ENCODE measurements around the gene MSANTD1. TPM values are rescaled to one million over a fixed set of nuclear protein-coding genes. Genes with fewer than 3 reads are reported as not detected.

The MSANTD1 gene
- polyA plus RNA-seq, 1 of the 3 experiments (the other 2 are of a cell fraction) = 0.15 TPM

GRCh38 chr4:3217771-3218170 is 31.2 kb upstream of the MSANTD1 start:
- Histone ChIP-seq H3K4me2 (no peak overlapping the region), H2AFZ (ENCODE audit: low read depth) (no peak overlapping the region), H3K4me1 (ENCODE audit: control insufficient read depth in 1 of 2, insufficient read depth in 2 of 2, low read depth in 1 of 2, low read length in 1 of 2) (no peaks in the 10 kb centered on the region; a peak in 1 of 4 replicates), H3K36me3 (replicated peaks in 1 of 2; ENCODE audit: control insufficient read depth in 1 of 2, insufficient read depth in 2 of 2, low read length in 1 of 2) (peaks cover 19 to 86% of the 10 kb centered on the region in 2 experiments), H3K79me2 (ENCODE audit: insufficient read depth) (no peaks in the 10 kb centered on the region), H3F3A (replicated peaks; ENCODE audit: insufficient read depth) (no peaks in the 10 kb centered on the region), H4K20me1 (ENCODE audit: insufficient read depth) (no peaks in the 10 kb centered on the region), H3K9ac (no peak overlapping the region), H3K9me2 (no peaks in the 10 kb centered on the region), H3K4me3 (ENCODE audit: low read depth in 2 of 2, low read length in 1 of 2) (no peak overlapping the region), H3K27ac (ENCODE audit: low read depth in 2 of 2, low read length in 1 of 2) (no peak overlapping the region), H3K9me3 (no peaks in the 10 kb centered on the region), H3K27me3 (ENCODE audit: insufficient read depth) (no peaks in the 10 kb centered on the region)
- DNase-seq = no peak
- CTCF ChIA-PET = no interaction called here
- TF ChIP-seq, protein P1, sequence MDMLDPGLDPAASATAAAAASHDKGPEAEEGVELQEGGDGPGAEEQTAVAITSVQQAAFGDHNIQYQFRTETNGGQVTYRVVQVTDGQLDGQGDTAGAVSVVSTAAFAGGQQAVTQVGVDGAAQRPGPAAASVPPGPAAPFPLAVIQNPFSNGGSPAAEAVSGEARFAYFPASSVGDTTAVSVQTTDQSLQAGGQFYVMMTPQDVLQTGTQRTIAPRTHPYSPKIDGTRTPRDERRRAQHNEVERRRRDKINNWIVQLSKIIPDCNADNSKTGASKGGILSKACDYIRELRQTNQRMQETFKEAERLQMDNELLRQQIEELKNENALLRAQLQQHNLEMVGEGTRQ (IDR thresholded peaks at IDR 0.05; ENCODE audit: borderline replicate concordance, low read depth, low read length) = no peak
- TF ChIP-seq RFX5 (IDR thresholded peaks at IDR 0.05; ENCODE audit: low read length) (no peak), RCOR1 (IDR thresholded peaks at IDR 0.05; ENCODE audit: low read length) (no peak), GATA2 (CRISPR knock-in tag; IDR thresholded peaks at IDR 0.05) (no peak), FOXM1 (IDR thresholded peaks at IDR 0.05; ENCODE audit: low read depth) (no peak), MEF2A (IDR thresholded peaks at IDR 0.05; ENCODE audit: borderline replicate concordance, low read depth) (no peak), SIN3A (IDR thresholded peaks at IDR 0.05; ENCODE audit: borderline replicate concordance, low read depth, low read length) (no peak), SMC3 (IDR thresholded peaks at IDR 0.05; ENCODE audit: low read depth, low read length) (no peak), JUND (IDR thresholded peaks at IDR 0.05) (no peak), YY1 (IDR thresholded peaks at IDR 0.05; ENCODE audit: low read depth) (no peak), TEAD4 (IDR thresholded peaks at IDR 0.05; ENCODE audit: borderline replicate concordance, insufficient read depth) (no peak), GABPA (IDR thresholded peaks at IDR 0.05; ENCODE audit: low read depth) (no peak), RAD21 (IDR thresholded peaks at IDR 0.05; ENCODE audit: low read length) (no peak)
- TF ChIP-seq, protein P2, sequence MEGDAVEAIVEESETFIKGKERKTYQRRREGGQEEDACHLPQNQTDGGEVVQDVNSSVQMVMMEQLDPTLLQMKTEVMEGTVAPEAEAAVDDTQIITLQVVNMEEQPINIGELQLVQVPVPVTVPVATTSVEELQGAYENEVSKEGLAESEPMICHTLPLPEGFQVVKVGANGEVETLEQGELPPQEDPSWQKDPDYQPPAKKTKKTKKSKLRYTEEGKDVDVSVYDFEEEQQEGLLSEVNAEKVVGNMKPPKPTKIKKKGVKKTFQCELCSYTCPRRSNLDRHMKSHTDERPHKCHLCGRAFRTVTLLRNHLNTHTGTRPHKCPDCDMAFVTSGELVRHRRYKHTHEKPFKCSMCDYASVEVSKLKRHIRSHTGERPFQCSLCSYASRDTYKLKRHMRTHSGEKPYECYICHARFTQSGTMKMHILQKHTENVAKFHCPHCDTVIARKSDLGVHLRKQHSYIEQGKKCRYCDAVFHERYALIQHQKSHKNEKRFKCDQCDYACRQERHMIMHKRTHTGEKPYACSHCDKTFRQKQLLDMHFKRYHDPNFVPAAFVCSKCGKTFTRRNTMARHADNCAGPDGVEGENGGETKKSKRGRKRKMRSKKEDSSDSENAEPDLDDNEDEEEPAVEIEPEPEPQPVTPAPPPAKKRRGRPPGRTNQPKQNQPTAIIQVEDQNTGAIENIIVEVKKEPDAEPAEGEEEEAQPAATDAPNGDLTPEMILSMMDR (IDR thresholded peaks at IDR 0.05) = no peak
- 99% methylated on average over 14 of the region's 16 CpGs for WGBS (ENCODE audit: low lambda C conversion rate)
- POLR2A ChIA-PET = no interaction called here

- Histone ChIP-seq H3K4me1 (ENCODE audit: control insufficient read depth in 1 of 2, insufficient read depth in 2 of 2, low read depth in 1 of 2, low read length in 1 of 2) (no peaks in the 10 kb centered on the region; a peak in 1 of 4 replicates), H3K4me2 (no peak overlapping the region), H3F3A (replicated peaks; ENCODE audit: insufficient read depth) (no peaks in the 10 kb centered on the region), H3K9ac (no peak overlapping the region), H2AFZ (ENCODE audit: low read depth) (no peak overlapping the region), H3K36me3 (replicated peaks in 1 of 2; ENCODE audit: control insufficient read depth in 1 of 2, insufficient read depth in 2 of 2, low read length in 1 of 2) (peaks cover 20 to 86% of the 10 kb centered on the region in 2 experiments), H4K20me1 (ENCODE audit: insufficient read depth) (no peaks in the 10 kb centered on the region), H3K27ac (ENCODE audit: low read depth in 2 of 2, low read length in 1 of 2) (no peak overlapping the region), H3K4me3 (ENCODE audit: low read depth in 2 of 2, low read length in 1 of 2) (no peak overlapping the region), H3K27me3 (ENCODE audit: insufficient read depth) (no peaks in the 10 kb centered on the region), H3K79me2 (ENCODE audit: insufficient read depth) (no peaks in the 10 kb centered on the region), H3K9me3 (no peaks in the 10 kb centered on the region), H3K9me2 (no peaks in the 10 kb centered on the region)
- ChIA-PET CTCF (interaction anchor here (0.6 kb wide), 1 partner anchor 72 kb away, joined by 3 read pairs; no protein-coding TSS in a partner anchor), POLR2A (no interaction called here)
- TF ChIP-seq GATA2 (CRISPR knock-in tag; IDR thresholded peaks at IDR 0.05) (peak; percentile 73), REST (IDR thresholded peaks at IDR 0.05; ENCODE audit: low read depth, low read length) (no peak), JUND (IDR thresholded peaks at IDR 0.05) (no peak), RCOR1 (IDR thresholded peaks at IDR 0.05; ENCODE audit: low read length) (no peak), CHD2 (IDR thresholded peaks at IDR 0.05; ENCODE audit: low read length, partially characterized antibody) (no peak)
- WGBS (ENCODE audit: low lambda C conversion rate) = 85% methylated on average over 12 of the region's 20 CpGs
- DNase-seq = peak; percentile 54
These were observed 29.9 kb upstream of the MSANTD1 start for GRCh38 chr4:3218824-3219760.
